Stomach (tissue), 9 donors: ENCODE data around the gene VSTM4. TPM values are rescaled to one million over a fixed set of nuclear protein-coding genes. Genes with fewer than 3 reads are reported as not detected.

Experiments used
- DNase-seq, 2 donors: peaks; one replicate each; pipeline versions ENCODE4 v3.0.0 to v3.0.0-alpha.2; 2013 to 2019
- H3K27ac ChIP-seq, 5 donors: fragments of 200-600 bp in 4 of 5; sonication (generic) in 4 of 5; one replicate each; pipeline ENCODE4 v1.5.1; 2013 to 2019; ENCODE audit warnings: mild to moderate bottlenecking in 1 of 5, moderate library complexity in 1 of 5
- H3K27me3 ChIP-seq, 3 donors: fragments of 200-600 bp; sonication (generic); one replicate each; pipeline ENCODE4 v1.5.1; 2017 to 2019; ENCODE audit warnings: mixed run types in 1 of 3
- H3K36me3 ChIP-seq, 4 donors: fragments of 200-600 bp; sonication (generic); 1 replicate in 3 of 4; 2 replicates in 1 of 4; pipeline ENCODE4 v1.5.1; 2016 to 2019
- H3K4me1 ChIP-seq, 4 donors: fragments of 200-600 bp; sonication (generic); one replicate each; pipeline ENCODE4 v1.5.1; 2016 to 2019
- H3K4me3 ChIP-seq, 4 donors: fragments of 200-600 bp; sonication (generic) in 3 of 4; one replicate each; pipeline ENCODE4 v1.5.1; 2016 to 2019; ENCODE audit warnings: mild to moderate bottlenecking in 1 of 4
- H3K9me3 ChIP-seq, 4 donors: fragments of 200-600 bp; sonication (generic); one replicate each; pipeline ENCODE4 v1.5.1; 2016 to 2019
- EP300 ChIP-seq: sonication (generic); formaldehyde crosslinking; IDR thresholded peaks from one replicate; pipeline ENCODE4 v1.6.1; 2017; ENCODE audit warnings: antibody characterized with exemption
- POLR2A ChIP-seq, 4 donors: fragments of 450-650 bp; IDR thresholded peaks; one replicate each; pipeline ENCODE4 v1.6.1; 2016; ENCODE audit warnings: antibody characterized with exemption in 4 of 4, control low read depth in 2 of 4, mild to moderate bottlenecking in 1 of 4, moderate library complexity in 1 of 4
- POLR2AphosphoS5 ChIP-seq, 3 donors: sonication (generic); formaldehyde crosslinking; IDR thresholded peaks; one replicate each; pipeline ENCODE4 v1.6.1; 2016; ENCODE audit warnings: antibody characterized with exemption in 3 of 3
- WGBS, 5 donors: extraction: QIAGEN DNeasy Blood & Tissue Kit in 3 of 5; methylation state at CpG; one replicate each; pipeline versions ENCODE4 v1.1.5 to v1.1.7; 2013 to 2018; 5-methylcytosine and 5-hydroxymethylcytosine counted together
- intact Hi-C: fragments of 100-400 bp; cut with DNase I; formaldehyde crosslinking; loops from one replicate; pipeline ENCODE4 v1.15.1; 2023; ENCODE audit warnings: low total_unique reads
- polyA plus RNA-seq, 3 donors: library from polyadenylated mRNA; stranded (reverse); fragments of 200-250 nt; gene quantifications; one replicate each; pipeline ENCODE4 v1.2.3, GENCODE V29; 2013
- total RNA-seq, 5 donors: library from RNA; depleted of rRNA; stranded (reverse); fragments of >200 nt; gene quantifications; one replicate each; pipeline versions ENCODE4 v1.1.0 to v1.2.3, GENCODE V29; 2014 to 2016
- TF ChIP-seq, protein P1 (sequence below), 7 experiments: fragments of 450-650 bp in 4 of 7; fragments of 200-600 bp in 3 of 7; sonication (generic) in 3 of 7; IDR thresholded peaks; one replicate each; pipeline ENCODE4 v1.5.1; 2016 to 2019; ENCODE audit warnings: antibody characterized with exemption in 7 of 7, control low read depth in 2 of 7, mild to moderate bottlenecking in 1 of 7
- donor health status: healthy with polysubstance abuse.
- donor health status: Bipolar disorder and iron deficiency.
- donor health status: healthy.

Gene VSTM4
- total and polyA plus RNA-seq, 8 donors: 0.58 to 23.1 (median 3.0) TPM

DNA sequence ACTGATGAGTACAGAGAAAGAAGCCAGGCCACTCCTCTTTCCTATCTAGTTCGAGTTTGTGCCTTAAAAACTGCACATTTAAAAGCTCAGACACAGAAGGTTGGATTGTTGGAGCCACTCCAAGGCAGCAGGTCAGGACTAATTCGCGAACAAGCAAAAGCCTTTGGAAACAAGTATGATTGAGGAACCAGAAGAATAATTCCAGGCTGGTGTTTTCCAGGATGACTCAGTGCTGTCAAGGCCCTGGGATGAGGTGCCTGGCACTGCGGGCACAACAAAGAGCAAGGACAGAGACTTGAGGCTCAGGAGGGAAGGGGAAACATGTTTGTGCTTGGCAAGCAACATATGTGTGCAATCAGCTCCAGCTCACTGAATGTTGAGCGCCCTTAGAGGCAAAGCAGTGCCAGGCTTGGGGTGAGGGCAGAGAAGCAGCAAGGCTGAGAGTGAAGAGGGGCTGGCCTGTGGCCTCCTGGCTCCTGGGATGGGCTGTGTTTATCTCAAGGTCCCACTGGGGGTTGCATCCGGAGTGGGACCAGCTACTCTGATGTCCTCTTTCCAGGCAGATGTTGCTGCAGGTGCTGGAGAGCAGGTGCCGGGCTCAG lies 44.1 kb downstream of the VSTM4 start:
- Histone ChIP-seq H3K4me3 (no peak overlapping the region), H3K36me3 (peaks cover 0 to 23% (median 14%) of the 10 kb centered on the region in 4 donors), H3K27ac (peak overlapping the region in 1 of 5 donors; percentile 35), H3K27me3 (no peaks in the 10 kb centered on the region), H3K9me3 (no peaks in the 10 kb centered on the region), H3K4me1 (peaks cover 0 to 10% (median 5%) of the 10 kb centered on the region in 4 donors)
- DNase-seq: no peak
- no peak for TF ChIP-seq POLR2A (IDR thresholded peaks at IDR 0.05)
- no peak for TF ChIP-seq EP300
- TF ChIP-seq, protein P1, sequence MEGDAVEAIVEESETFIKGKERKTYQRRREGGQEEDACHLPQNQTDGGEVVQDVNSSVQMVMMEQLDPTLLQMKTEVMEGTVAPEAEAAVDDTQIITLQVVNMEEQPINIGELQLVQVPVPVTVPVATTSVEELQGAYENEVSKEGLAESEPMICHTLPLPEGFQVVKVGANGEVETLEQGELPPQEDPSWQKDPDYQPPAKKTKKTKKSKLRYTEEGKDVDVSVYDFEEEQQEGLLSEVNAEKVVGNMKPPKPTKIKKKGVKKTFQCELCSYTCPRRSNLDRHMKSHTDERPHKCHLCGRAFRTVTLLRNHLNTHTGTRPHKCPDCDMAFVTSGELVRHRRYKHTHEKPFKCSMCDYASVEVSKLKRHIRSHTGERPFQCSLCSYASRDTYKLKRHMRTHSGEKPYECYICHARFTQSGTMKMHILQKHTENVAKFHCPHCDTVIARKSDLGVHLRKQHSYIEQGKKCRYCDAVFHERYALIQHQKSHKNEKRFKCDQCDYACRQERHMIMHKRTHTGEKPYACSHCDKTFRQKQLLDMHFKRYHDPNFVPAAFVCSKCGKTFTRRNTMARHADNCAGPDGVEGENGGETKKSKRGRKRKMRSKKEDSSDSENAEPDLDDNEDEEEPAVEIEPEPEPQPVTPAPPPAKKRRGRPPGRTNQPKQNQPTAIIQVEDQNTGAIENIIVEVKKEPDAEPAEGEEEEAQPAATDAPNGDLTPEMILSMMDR (IDR thresholded peaks at IDR 0.05): no peak
- no peak for TF ChIP-seq POLR2AphosphoS5 (IDR thresholded peaks at IDR 0.05)
- 63 to 79% (median 73%) methylated on average over 6 to 7 of the region's 7 CpGs for WGBS, 5 donors
- intact Hi-C loops: no loop called here

DNA sequence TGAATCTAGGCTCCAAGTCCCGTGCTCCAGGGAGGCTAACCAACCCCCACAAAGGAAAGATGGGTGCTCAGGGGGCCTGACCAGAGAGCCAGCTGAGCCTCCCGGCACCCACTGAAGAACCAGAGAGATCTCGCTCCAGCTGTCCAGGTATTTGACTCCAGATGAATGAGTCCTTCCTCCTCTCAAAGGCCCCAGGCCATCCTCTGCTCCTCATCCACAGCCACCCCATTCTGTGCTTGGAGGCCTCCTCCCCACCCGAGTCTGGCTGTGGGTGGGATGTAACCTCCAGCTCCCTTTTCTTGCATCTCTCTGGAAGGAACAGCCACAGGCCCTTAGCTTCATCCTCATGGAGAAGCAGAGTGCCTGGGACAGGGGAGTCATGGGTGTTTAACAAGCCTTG lies 44.6 kb downstream of the VSTM4 start:
- H3K4me3 ChIP-seq: no peak overlapping the region
- no peak for TF ChIP-seq POLR2A (IDR thresholded peaks at IDR 0.05)
- TF ChIP-seq, protein P1 (IDR thresholded peaks at IDR 0.05): no peak
- TF ChIP-seq POLR2AphosphoS5 (IDR thresholded peaks at IDR 0.05): no peak
- no peak for TF ChIP-seq EP300
- peak overlapping the region in 1 of 5 donors; percentile 35 for H3K27ac ChIP-seq
- H3K9me3 ChIP-seq: no peaks in the 10 kb centered on the region
- DNase-seq: no peak
- H3K27me3 ChIP-seq: no peaks in the 10 kb centered on the region
- WGBS, 5 donors: 75 to 85% (median 76%) methylated on average over 4 of the region's 4 CpGs
- H3K36me3 ChIP-seq: peaks cover 0 to 17% (median 10%) of the 10 kb centered on the region in 4 donors
- peaks cover 0 to 10% (median 5%) of the 10 kb centered on the region in 4 donors for H3K4me1 ChIP-seq
- intact Hi-C loops: no loop called here

DNA sequence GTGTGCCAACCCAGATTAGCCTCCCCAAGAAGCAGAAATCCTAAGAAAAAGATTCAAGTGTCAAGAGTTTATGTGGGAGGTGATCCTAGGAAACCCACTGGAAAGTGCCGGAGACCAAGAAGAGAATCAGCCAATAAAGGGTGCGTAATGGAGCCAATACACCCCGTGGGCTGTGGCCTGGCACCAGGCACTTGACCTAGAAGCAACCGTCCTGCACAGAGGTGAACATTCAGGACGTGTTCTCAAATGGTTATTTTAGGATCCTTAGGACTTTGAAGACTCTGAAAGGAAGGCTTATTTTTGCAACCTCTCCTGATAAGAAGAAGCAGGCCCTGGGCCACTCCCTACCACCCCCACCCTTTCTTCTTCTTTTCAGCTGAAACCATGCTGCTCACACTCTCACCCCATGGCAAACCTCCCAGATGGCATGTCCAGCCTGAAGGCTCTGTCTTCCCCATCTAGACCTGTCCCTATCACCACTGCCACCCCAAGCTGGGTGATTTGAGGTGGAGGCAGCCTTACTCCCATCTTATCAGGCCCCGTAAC lies 46.6 kb downstream of the VSTM4 start:
- 67 to 79% (median 70%) methylated on average over 6 of the region's 6 CpGs for WGBS, 5 donors
- no peak for DNase-seq
- intact Hi-C loops: no loop called here

DNA sequence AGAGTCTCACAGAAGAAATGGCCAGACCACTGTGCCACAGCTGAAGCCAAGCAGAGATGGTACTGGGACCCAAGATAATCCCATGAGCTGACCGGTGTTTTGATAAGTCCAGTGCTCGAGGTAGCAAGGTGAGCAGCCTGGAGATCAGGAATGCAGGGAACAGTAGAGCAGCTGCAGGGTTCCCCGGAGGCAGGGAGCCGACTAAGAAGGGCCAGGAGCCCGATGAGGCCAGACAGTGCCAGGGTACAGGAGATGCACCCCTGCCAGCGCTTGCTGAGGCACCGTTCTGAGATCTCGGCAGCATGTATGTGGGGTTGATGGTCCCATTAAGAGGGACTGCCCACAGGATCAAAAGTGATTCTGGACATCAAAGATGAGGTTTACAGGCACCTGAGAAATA lies 47.1 kb downstream of the VSTM4 start:
- WGBS, 5 donors: 85 to 93% (median 89%) methylated on average over 8 of the region's 8 CpGs
- H3K9me3 ChIP-seq: no peaks in the 10 kb centered on the region
- no peaks in the 10 kb centered on the region for H3K27me3 ChIP-seq
- peaks cover 0 to 21% (median 8%) of the 10 kb centered on the region in 4 donors for H3K36me3 ChIP-seq
- H3K27ac ChIP-seq: no peak overlapping the region
- no peak overlapping the region for H3K4me3 ChIP-seq
- intact Hi-C loops: no loop called here
- TF ChIP-seq POLR2A (IDR thresholded peaks at IDR 0.05): no peak
- TF ChIP-seq EP300: no peak
- TF ChIP-seq, protein P1 (IDR thresholded peaks at IDR 0.05): no peak
- no peak for TF ChIP-seq POLR2AphosphoS5 (IDR thresholded peaks at IDR 0.05)
- no peak for DNase-seq
- peaks cover 0 to 10% (median 5%) of the 10 kb centered on the region in 4 donors for H3K4me1 ChIP-seq

More for the DNA sequence above, 46.6 kb downstream of the VSTM4 start:
- Histone ChIP-seq H3K27ac (no peak overlapping the region), H3K4me3 (no peak overlapping the region), H3K36me3 (peaks cover 0 to 15% (median 6%) of the 10 kb centered on the region in 4 donors), H3K9me3 (no peaks in the 10 kb centered on the region), H3K4me1 (peaks cover 0 to 10% (median 5%) of the 10 kb centered on the region in 4 donors), H3K27me3 (no peaks in the 10 kb centered on the region)
- TF ChIP-seq EP300 (no peak), POLR2A (IDR thresholded peaks at IDR 0.05) (no peak), POLR2AphosphoS5 (IDR thresholded peaks at IDR 0.05) (no peak)
- TF ChIP-seq, protein P1 (IDR thresholded peaks at IDR 0.05): no peak
